Suprapubic skin (tissue), 4 donors: ENCODE data around the gene DAO.

Experiments used
- POLR2A ChIP-seq, 2 donors: fragments of 450-650 bp; IDR thresholded peaks; one replicate each; pipeline ENCODE4 v1.6.1; 2017; ENCODE audit warnings: antibody characterized with exemption in 2 of 2, mild to moderate bottlenecking in 2 of 2, moderate library complexity in 2 of 2
- POLR2AphosphoS5 ChIP-seq, 3 donors: sonication (generic); formaldehyde crosslinking; IDR thresholded peaks; one replicate each; pipeline ENCODE4 v1.6.1; 2017; ENCODE audit warnings: antibody characterized with exemption in 3 of 3

- TF ChIP-seq POLR2A (IDR thresholded peaks at IDR 0.05) (no peak), POLR2AphosphoS5 (IDR thresholded peaks at IDR 0.05) (no peak)
Observed at GRCh38 chr12:108833757-108834472, 46.0 kb upstream of the DAO start.
